ENCODE measurements around the gene AK5.
"Not testable (repeated sequence)": the region's sequence is repeated elsewhere in the genome, so short reads cannot be mapped to it uniquely, and the experiment has no call there.

Gene AK5

GRCh38 chr1:77511440-77511840 is 229.6 kb downstream of the AK5 start:
- DNase-seq (ENCODE audit: low read depth), result no peak
- H3K4me3 ChIP-seq (ENCODE audit: low read depth, low read length), result no peak overlapping the region
- in situ Hi-C loops (cut with HindIII; ENCODE audit: low sequenced_read_pairs), result no loop called here
- TF ChIP-seq CTCF (IDR thresholded peaks at IDR 0.05; ENCODE audit: low read depth, low read length, missing control alignments), result no peak

GRCh38 chr1:77512650-77513049 is 230.8 kb downstream of the AK5 start:
- in situ Hi-C loops (cut with HindIII; ENCODE audit: low sequenced_read_pairs); H3K4me3 ChIP-seq (ENCODE audit: low read depth, low read length); DNase-seq (ENCODE audit: low read depth): not testable (repeated sequence)

GRCh38 chr1:77513839-77514763 is 232.3 kb downstream of the AK5 start:
- peak; percentile 73 for DNase-seq (ENCODE audit: low read depth)
- no peak overlapping the region for H3K4me3 ChIP-seq (ENCODE audit: low read depth, low read length)
- TF ChIP-seq CTCF (IDR thresholded peaks at IDR 0.05; ENCODE audit: low read depth, low read length, missing control alignments), result no peak
- in situ Hi-C loops (cut with HindIII; ENCODE audit: low sequenced_read_pairs), result no loop called here

GRCh38 chr1:77514921-77515776 is 233.3 kb downstream of the AK5 start:
- in situ Hi-C loops (cut with HindIII; ENCODE audit: low sequenced_read_pairs), result no loop called here
- no peak overlapping the region for H3K4me3 ChIP-seq (ENCODE audit: low read depth, low read length)
- DNase-seq (ENCODE audit: low read depth), result no peak

GRCh38 chr1:77516106-77516505 is 234.3 kb downstream of the AK5 start:
- in situ Hi-C loops (cut with HindIII; ENCODE audit: low sequenced_read_pairs), result no loop called here
- DNase-seq (ENCODE audit: low read depth), result no peak
- no peak overlapping the region for H3K4me3 ChIP-seq (ENCODE audit: low read depth, low read length)
- no peak for TF ChIP-seq CTCF (IDR thresholded peaks at IDR 0.05; ENCODE audit: low read depth, low read length, missing control alignments)

More at GRCh38 chr1:77514921-77515776, 233.3 kb downstream of the AK5 start:
- no peak for TF ChIP-seq CTCF (IDR thresholded peaks at IDR 0.05; ENCODE audit: low read depth, low read length, missing control alignments)

GRCh38 chr1:77524038-77524437 is 242.2 kb downstream of the AK5 start:
- no peak for DNase-seq (ENCODE audit: low read depth)
- H3K4me3 ChIP-seq (ENCODE audit: low read depth, low read length), result no peak overlapping the region
- no peak for TF ChIP-seq CTCF (IDR thresholded peaks at IDR 0.05; ENCODE audit: low read depth, low read length, missing control alignments)
- in situ Hi-C loops (cut with HindIII; ENCODE audit: low sequenced_read_pairs), result no loop called here

- H3K4me3 ChIP-seq (ENCODE audit: low read depth, low read length); in situ Hi-C loops (cut with HindIII; ENCODE audit: low sequenced_read_pairs); DNase-seq (ENCODE audit: low read depth): not testable (repeated sequence)
Measured at GRCh38 chr1:77531149-77531548, 249.3 kb downstream of the AK5 start.

GRCh38 chr1:77531596-77532280 is 249.9 kb downstream of the AK5 start:
- DNase-seq (ENCODE audit: low read depth); H3K4me3 ChIP-seq (ENCODE audit: low read depth, low read length); in situ Hi-C loops (cut with HindIII; ENCODE audit: low sequenced_read_pairs): not testable (repeated sequence)
